ENCODE data around the gene PARD6B.

Gene PARD6B

DNA sequence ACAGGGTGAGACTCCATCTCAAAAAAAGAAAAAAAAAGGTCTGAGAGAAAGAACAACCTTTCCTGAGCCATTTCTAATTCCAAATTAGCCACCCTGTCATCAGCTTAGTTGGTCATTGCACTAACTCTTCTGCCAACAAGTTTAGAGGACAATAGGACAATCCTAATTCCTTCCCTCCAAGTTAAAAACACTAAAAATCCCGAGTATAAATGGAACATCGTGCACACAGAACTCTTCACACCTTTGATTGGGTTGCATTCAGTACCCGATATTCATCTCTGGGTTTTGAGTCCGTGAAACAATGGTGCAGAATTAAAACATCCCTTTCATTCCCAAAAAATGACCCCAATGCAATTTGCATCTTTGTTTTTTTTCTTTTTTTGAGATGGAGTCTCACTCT lies 23.0 kb downstream of the PARD6B start:
- no peaks in the 10 kb centered on the region for H3K79me2 ChIP-seq (ENCODE audit: insufficient read depth, low read length)
- H2AFZ ChIP-seq (ENCODE audit: low read depth, low read length), result no peak overlapping the region
- ATAC-seq (ENCODE audit: insufficient read depth, low read depth) (no peak), DNase-seq (no peak)
- no peak overlapping the region for H3K9ac ChIP-seq (ENCODE audit: low read depth, low read length)
- H3K27ac ChIP-seq (ENCODE audit: low read length), result no peak overlapping the region
- H3K36me3 ChIP-seq (ENCODE audit: insufficient read depth, low read length), result 0 out of 2 replicates have a peak, but pooled peaks cover 3% of the 10 kb centered on the region
- no peaks in the 10 kb centered on the region for H3K27me3 ChIP-seq (ENCODE audit: insufficient read depth, low read length, poor library complexity)
- TF ChIP-seq, protein P1, sequence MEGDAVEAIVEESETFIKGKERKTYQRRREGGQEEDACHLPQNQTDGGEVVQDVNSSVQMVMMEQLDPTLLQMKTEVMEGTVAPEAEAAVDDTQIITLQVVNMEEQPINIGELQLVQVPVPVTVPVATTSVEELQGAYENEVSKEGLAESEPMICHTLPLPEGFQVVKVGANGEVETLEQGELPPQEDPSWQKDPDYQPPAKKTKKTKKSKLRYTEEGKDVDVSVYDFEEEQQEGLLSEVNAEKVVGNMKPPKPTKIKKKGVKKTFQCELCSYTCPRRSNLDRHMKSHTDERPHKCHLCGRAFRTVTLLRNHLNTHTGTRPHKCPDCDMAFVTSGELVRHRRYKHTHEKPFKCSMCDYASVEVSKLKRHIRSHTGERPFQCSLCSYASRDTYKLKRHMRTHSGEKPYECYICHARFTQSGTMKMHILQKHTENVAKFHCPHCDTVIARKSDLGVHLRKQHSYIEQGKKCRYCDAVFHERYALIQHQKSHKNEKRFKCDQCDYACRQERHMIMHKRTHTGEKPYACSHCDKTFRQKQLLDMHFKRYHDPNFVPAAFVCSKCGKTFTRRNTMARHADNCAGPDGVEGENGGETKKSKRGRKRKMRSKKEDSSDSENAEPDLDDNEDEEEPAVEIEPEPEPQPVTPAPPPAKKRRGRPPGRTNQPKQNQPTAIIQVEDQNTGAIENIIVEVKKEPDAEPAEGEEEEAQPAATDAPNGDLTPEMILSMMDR (IDR thresholded peaks at IDR 0.05; ENCODE audit: borderline replicate concordance, extremely low read depth, low read length, poor library complexity, severe bottlenecking), result no peak
- no peak for TF ChIP-seq EZH2 (IDR thresholded peaks at IDR 0.05; ENCODE audit: borderline replicate concordance, low read depth, low read length, severe bottlenecking)
- H3K4me3 ChIP-seq (ENCODE audit: low read depth in 1 of 2, low read length in 2 of 2), result no peak overlapping the region
- no peaks in the 10 kb centered on the region for H3K9me3 ChIP-seq (ENCODE audit: insufficient read depth, low read length, severe bottlenecking)
- H3K4me2 ChIP-seq (ENCODE audit: insufficient read depth, low read length), result no peak overlapping the region
- H4K20me1 ChIP-seq (ENCODE audit: insufficient read depth, low read length), result peaks cover 3% of the 10 kb centered on the region; the same call in 1 of the 2 replicates
- no peaks in the 10 kb centered on the region for H3K4me1 ChIP-seq (ENCODE audit: insufficient read depth, low read length)

DNA sequence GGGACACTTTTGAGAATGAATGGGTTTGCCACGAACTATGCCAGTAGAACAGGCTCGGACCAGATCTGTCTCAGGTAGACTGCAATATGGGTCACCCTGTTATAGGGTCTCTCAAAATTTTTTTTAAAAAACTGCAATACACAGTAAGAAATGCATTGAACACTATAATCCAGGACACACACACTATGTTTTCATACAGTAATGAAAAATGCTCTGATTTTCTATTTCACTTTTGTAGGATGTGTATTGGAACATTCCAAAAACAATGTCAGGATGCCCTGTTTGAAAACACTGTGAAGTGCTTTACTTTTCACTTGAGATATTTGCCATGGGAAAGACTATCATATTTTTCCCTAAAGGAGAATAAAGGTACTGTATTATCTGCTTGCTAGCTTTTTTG lies 25.1 kb downstream of the PARD6B start:
- Histone ChIP-seq H3K36me3 (ENCODE audit: insufficient read depth, low read length) (no peaks in the 10 kb centered on the region), H3K4me2 (ENCODE audit: insufficient read depth, low read length) (no peak overlapping the region), H3K79me2 (ENCODE audit: insufficient read depth, low read length) (no peaks in the 10 kb centered on the region), H3K27me3 (ENCODE audit: insufficient read depth, low read length, poor library complexity) (no peaks in the 10 kb centered on the region), H3K27ac (ENCODE audit: low read length) (no peak overlapping the region), H3K4me3 (ENCODE audit: low read depth in 1 of 2, low read length in 2 of 2) (no peak overlapping the region), H3K9me3 (ENCODE audit: insufficient read depth, low read length, severe bottlenecking) (no peaks in the 10 kb centered on the region), H4K20me1 (ENCODE audit: insufficient read depth, low read length) (no peaks in the 10 kb centered on the region), H3K9ac (ENCODE audit: low read depth, low read length) (no peak overlapping the region), H2AFZ (ENCODE audit: low read depth, low read length) (no peak overlapping the region), H3K4me1 (ENCODE audit: insufficient read depth, low read length) (no peaks in the 10 kb centered on the region)
- TF ChIP-seq, protein P1 (IDR thresholded peaks at IDR 0.05; ENCODE audit: borderline replicate concordance, extremely low read depth, low read length, poor library complexity, severe bottlenecking), result no peak
- TF ChIP-seq EZH2 (IDR thresholded peaks at IDR 0.05; ENCODE audit: borderline replicate concordance, low read depth, low read length, severe bottlenecking), result no peak
- no peak for DNase-seq
- no peak for ATAC-seq (ENCODE audit: insufficient read depth, low read depth)

DNA sequence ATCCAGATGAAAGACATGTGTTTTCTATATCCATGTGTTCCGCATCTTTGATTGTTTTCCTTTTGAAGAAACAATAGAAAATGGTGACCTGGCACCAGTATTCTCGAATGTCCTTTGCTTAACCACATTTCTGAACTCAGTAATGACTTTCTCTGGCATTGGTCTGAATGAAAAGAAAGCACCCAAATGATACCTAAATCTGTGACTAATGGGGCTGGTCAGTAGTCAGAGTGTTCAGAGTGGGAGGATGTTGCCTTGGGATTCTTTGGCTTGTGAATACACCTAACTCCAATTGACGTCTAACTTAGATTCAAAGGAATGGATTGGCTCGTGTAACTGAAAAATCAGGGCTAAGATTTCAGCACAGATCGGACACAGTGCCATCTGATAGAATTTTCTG lies 27.1 kb downstream of the PARD6B start:
- TF ChIP-seq EZH2 (IDR thresholded peaks at IDR 0.05; ENCODE audit: borderline replicate concordance, low read depth, low read length, severe bottlenecking), result no peak
- TF ChIP-seq, protein P1 (IDR thresholded peaks at IDR 0.05; ENCODE audit: borderline replicate concordance, extremely low read depth, low read length, poor library complexity, severe bottlenecking), result no peak
- H3K27me3 ChIP-seq (ENCODE audit: insufficient read depth, low read length, poor library complexity), result peaks cover 3% of the 10 kb centered on the region
- H3K79me2 ChIP-seq (ENCODE audit: insufficient read depth, low read length), result no peaks in the 10 kb centered on the region
- H2AFZ ChIP-seq (ENCODE audit: low read depth, low read length), result no peak overlapping the region
- no peak overlapping the region for H3K4me2 ChIP-seq (ENCODE audit: insufficient read depth, low read length)
- H3K9ac ChIP-seq (ENCODE audit: low read depth, low read length), result no peak overlapping the region
- no peaks in the 10 kb centered on the region for H4K20me1 ChIP-seq (ENCODE audit: insufficient read depth, low read length)
- H3K4me3 ChIP-seq (ENCODE audit: low read depth in 1 of 2, low read length in 2 of 2), result no peak overlapping the region
- no peak for ATAC-seq (ENCODE audit: insufficient read depth, low read depth)
- H3K36me3 ChIP-seq (ENCODE audit: insufficient read depth, low read length), result no peaks in the 10 kb centered on the region
- DNase-seq, result no peak
- no peaks in the 10 kb centered on the region for H3K9me3 ChIP-seq (ENCODE audit: insufficient read depth, low read length, severe bottlenecking)
- H3K4me1 ChIP-seq (ENCODE audit: insufficient read depth, low read length), result no peaks in the 10 kb centered on the region
- H3K27ac ChIP-seq (ENCODE audit: low read length), result no peak overlapping the region

DNA sequence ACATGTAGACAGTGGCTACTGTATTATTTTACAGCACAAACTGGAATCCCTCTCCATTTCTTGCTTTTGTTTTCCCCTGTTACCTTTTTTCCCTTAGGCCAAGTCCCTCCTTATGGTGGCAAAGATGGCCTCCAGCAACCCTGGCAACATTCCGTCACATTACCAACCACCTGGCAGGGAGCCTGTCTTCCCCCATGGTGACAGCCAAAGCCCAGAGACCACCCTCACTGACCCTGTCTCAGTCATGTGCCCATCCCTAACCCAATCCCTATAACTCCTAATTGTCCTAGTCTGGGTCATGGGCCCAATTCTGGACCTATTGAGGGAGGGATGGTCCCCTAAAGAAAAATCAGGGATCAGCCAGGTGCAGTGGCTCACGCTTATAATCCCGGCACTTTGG lies 27.6 kb downstream of the PARD6B start:
- no peak for ATAC-seq (ENCODE audit: insufficient read depth, low read depth)
- peaks cover 3% of the 10 kb centered on the region for H3K27me3 ChIP-seq (ENCODE audit: insufficient read depth, low read length, poor library complexity)
- no peak for DNase-seq
- no peak overlapping the region for H2AFZ ChIP-seq (ENCODE audit: low read depth, low read length)
- H4K20me1 ChIP-seq (ENCODE audit: insufficient read depth, low read length), result no peaks in the 10 kb centered on the region
- no peaks in the 10 kb centered on the region for H3K4me1 ChIP-seq (ENCODE audit: insufficient read depth, low read length)
- H3K4me3 ChIP-seq (ENCODE audit: low read depth in 1 of 2, low read length in 2 of 2), result no peak overlapping the region
- no peak overlapping the region for H3K4me2 ChIP-seq (ENCODE audit: insufficient read depth, low read length)
- no peak overlapping the region for H3K27ac ChIP-seq (ENCODE audit: low read length)
- H3K36me3 ChIP-seq (ENCODE audit: insufficient read depth, low read length), result no peaks in the 10 kb centered on the region
- no peaks in the 10 kb centered on the region for H3K79me2 ChIP-seq (ENCODE audit: insufficient read depth, low read length)
- no peaks in the 10 kb centered on the region for H3K9me3 ChIP-seq (ENCODE audit: insufficient read depth, low read length, severe bottlenecking)
- TF ChIP-seq, protein P1 (IDR thresholded peaks at IDR 0.05; ENCODE audit: borderline replicate concordance, extremely low read depth, low read length, poor library complexity, severe bottlenecking), result no peak
- no peak for TF ChIP-seq EZH2 (IDR thresholded peaks at IDR 0.05; ENCODE audit: borderline replicate concordance, low read depth, low read length, severe bottlenecking)
- H3K9ac ChIP-seq (ENCODE audit: low read depth, low read length), result no peak overlapping the region
